ENCODE data around the gene RAB36. TPM values are rescaled to one million over a fixed set of nuclear protein-coding genes. Genes with fewer than 3 reads are reported as not detected.

RAB36 gene
- total RNA-seq, 1 experiment from 2014 or later: 1.4 TPM

- Histone ChIP-seq H4K8ac (replicated peaks; ENCODE audit: insufficient read length, low read depth, low read length) (no peak overlapping the region), H3K23me2 (ENCODE audit: insufficient read length, low read depth, low read length, poor library complexity, severe bottlenecking) (no peaks in the 10 kb centered on the region), H4K20me1 (ENCODE audit: control insufficient read depth, insufficient read depth, insufficient read length) (no peaks in the 10 kb centered on the region), H2AK5ac (ENCODE audit: insufficient read length, low read length) (no peak overlapping the region), H3K9me3 (ENCODE audit: control insufficient read depth, low read depth, low read length) (no peaks in the 10 kb centered on the region), H3K56ac (ENCODE audit: insufficient read length, low read depth, low read length) (no peak overlapping the region), H2BK5ac (ENCODE audit: insufficient read length, low read length) (no peak overlapping the region), H2BK20ac (ENCODE audit: low read depth, low read length, poor library complexity, severe bottlenecking) (no peak overlapping the region), H3K27me3 (ENCODE audit: insufficient read depth, low read length) (no peaks in the 10 kb centered on the region), H4K91ac (ENCODE audit: insufficient read length, low read depth, low read length) (no peak overlapping the region), H3K18ac (ENCODE audit: insufficient read length, low read depth, low read length) (no peak overlapping the region), H2BK15ac (ENCODE audit: low read depth, low read length) (no peak overlapping the region), H3K14ac (ENCODE audit: insufficient read depth, low read length) (no peak overlapping the region), H3K79me1 (ENCODE audit: insufficient read depth, low read depth, low read length, poor library complexity, severe bottlenecking) (no peaks in the 10 kb centered on the region), H3K4me1 (ENCODE audit: insufficient read depth, low read length) (no peaks in the 10 kb centered on the region), H3K4ac (ENCODE audit: low read depth, low read length) (no peak overlapping the region), H2AFZ (ENCODE audit: low read length) (no peak overlapping the region), H4K5ac (ENCODE audit: insufficient read length, low read depth, low read length) (no peak overlapping the region), H3K27ac (ENCODE audit: insufficient read length, low read depth, low read length) (no peak overlapping the region), H3K23ac (ENCODE audit: insufficient read length, low read depth, low read length) (no peak overlapping the region), H2BK120ac (ENCODE audit: low read depth, low read length, poor library complexity, severe bottlenecking) (no peak overlapping the region), H3K79me2 (ENCODE audit: insufficient read depth, low read length) (no peaks in the 10 kb centered on the region), H3T11ph (ENCODE audit: low read length) (no peak overlapping the region), H3K9ac (ENCODE audit: extremely low read depth, insufficient read length, low read length) (no peak overlapping the region), H3K4me2 (ENCODE audit: insufficient read depth, insufficient read length, low read length) (no peak overlapping the region), H2BK12ac (ENCODE audit: insufficient read length, low read depth, low read length) (no peak overlapping the region)
- peaks cover 15 to 33% of the 10 kb centered on the region in 2 experiments for H3K4me1 Mint-ChIP-seq
- H3K27ac Mint-ChIP-seq: no peak overlapping the region
- TF ChIP-seq CTCF (conservative IDR thresholded peaks at IDR 0.05): no peak
- no peak for DNase-seq
- peaks cover 9% of the 10 kb centered on the region for H3K27me3 Mint-ChIP-seq (ENCODE audit: low read depth)
- no peaks in the 10 kb centered on the region; a peak in 1 of 7 replicates for H3K36me3 Mint-ChIP-seq (ENCODE audit: insufficient read depth in 1 of 3, low read depth in 3 of 3)
- no CpG with 5 or more reads among the region's 6 CpGs for WGBS (ENCODE audit: extremely low coverage, insufficient read length, low lambda C conversion rate)
- no peak overlapping the region for H3K4me3 Mint-ChIP-seq
- H3K9me3 Mint-ChIP-seq: no peaks in the 10 kb centered on the region
These were observed 14.0 kb downstream of the RAB36 start for GRCh38 chr22:23159291-23159630.
